Mesendoderm (in vitro differentiated cells): ENCODE data around the gene UQCC2.

Experiments
- DNase-seq: peaks from one replicate; pipeline ENCODE4 v3.0.0; 2013
- H2AK5ac ChIP-seq: 2 replicates; pipeline ENCODE4 v1.6.1; 2013; ENCODE audit warnings: low read length, inconsistent platforms
- H2BK120ac ChIP-seq: 2 replicates; pipeline ENCODE4 v1.6.1; 2013; ENCODE audit warnings: low read depth, mild to moderate bottlenecking, low read length, moderate library complexity, mixed read lengths
- H2BK15ac ChIP-seq: replicated peaks from 2 replicates; pipeline ENCODE4 v1.6.1; 2013; ENCODE audit warnings: low read depth, mild to moderate bottlenecking, moderate library complexity
- H2BK5ac ChIP-seq: 2 replicates; pipeline ENCODE4 v1.6.1; 2013; ENCODE audit warnings: low read length, inconsistent platforms
- H3K18ac ChIP-seq: 2 replicates; pipeline ENCODE4 v1.6.1; 2013; ENCODE audit warnings: mild to moderate bottlenecking, low read length, mixed read lengths
- H3K23ac ChIP-seq: one replicate; pipeline ENCODE4 v1.6.1; 2013; ENCODE audit warnings: low read length
- H3K27ac ChIP-seq: 2 replicates; pipeline ENCODE4 v1.5.1; 2013; ENCODE audit warnings: low read depth, mild to moderate bottlenecking, inconsistent platforms, low read length, moderate library complexity
- H3K27me3 ChIP-seq: 2 replicates; pipeline ENCODE4 v1.6.1; 2013; ENCODE audit warnings: low read length, control low read depth, mild to moderate bottlenecking, inconsistent platforms; ENCODE audit not compliant: insufficient read depth, poor library complexity
- H3K36me3 ChIP-seq: 2 replicates; pipeline ENCODE4 v1.6.1; 2013; ENCODE audit warnings: low read length, inconsistent platforms; ENCODE audit not compliant: control insufficient read depth, insufficient read depth
- H3K4ac ChIP-seq: one replicate; pipeline ENCODE4 v1.6.1; 2013; ENCODE audit warnings: low read depth, mild to moderate bottlenecking, low read length, moderate library complexity
- H3K4me1 ChIP-seq: 2 replicates; pipeline ENCODE4 v1.6.1; 2013; ENCODE audit warnings: low read depth, low read length, inconsistent platforms; ENCODE audit not compliant: control insufficient read depth
- H3K4me2 ChIP-seq: 2 replicates; pipeline ENCODE4 v1.6.1; 2013; ENCODE audit warnings: low read length
- H3K4me3 ChIP-seq: 2 replicates; pipeline ENCODE4 v1.5.1; 2013; ENCODE audit warnings: mild to moderate bottlenecking, low read length
- H3K56ac ChIP-seq: one replicate; pipeline ENCODE4 v1.6.1; 2013; ENCODE audit warnings: low read length
- H3K79me1 ChIP-seq: 2 replicates; pipeline ENCODE4 v1.6.1; 2013; ENCODE audit warnings: low read length, inconsistent platforms
- H3K79me2 ChIP-seq: 2 replicates; pipeline ENCODE4 v1.6.1; 2013; ENCODE audit warnings: mild to moderate bottlenecking, low read length; ENCODE audit not compliant: control insufficient read depth, insufficient read depth
- H3K9ac ChIP-seq: 2 replicates; pipeline ENCODE4 v1.6.1; 2013; ENCODE audit warnings: low read length, inconsistent platforms
- H4K5ac ChIP-seq: one replicate; pipeline ENCODE4 v1.6.1; 2013; ENCODE audit warnings: low read length
- H4K8ac ChIP-seq: one replicate; pipeline ENCODE4 v1.6.1; 2013; ENCODE audit warnings: low read depth, mild to moderate bottlenecking, control low read depth, low read length, moderate library complexity
- WGBS: extraction: QIAGEN DNeasy Blood & Tissue Kit; methylation state at CpG from one replicate; pipeline ENCODE4 v1.1.7; 2013; ENCODE audit warnings: low lambda C conversion rate, missing lambda C conversion rate; ENCODE audit not compliant: insufficient coverage; ENCODE audit errors: extremely low coverage; 5-methylcytosine and 5-hydroxymethylcytosine counted together

Gene UQCC2

DNA sequence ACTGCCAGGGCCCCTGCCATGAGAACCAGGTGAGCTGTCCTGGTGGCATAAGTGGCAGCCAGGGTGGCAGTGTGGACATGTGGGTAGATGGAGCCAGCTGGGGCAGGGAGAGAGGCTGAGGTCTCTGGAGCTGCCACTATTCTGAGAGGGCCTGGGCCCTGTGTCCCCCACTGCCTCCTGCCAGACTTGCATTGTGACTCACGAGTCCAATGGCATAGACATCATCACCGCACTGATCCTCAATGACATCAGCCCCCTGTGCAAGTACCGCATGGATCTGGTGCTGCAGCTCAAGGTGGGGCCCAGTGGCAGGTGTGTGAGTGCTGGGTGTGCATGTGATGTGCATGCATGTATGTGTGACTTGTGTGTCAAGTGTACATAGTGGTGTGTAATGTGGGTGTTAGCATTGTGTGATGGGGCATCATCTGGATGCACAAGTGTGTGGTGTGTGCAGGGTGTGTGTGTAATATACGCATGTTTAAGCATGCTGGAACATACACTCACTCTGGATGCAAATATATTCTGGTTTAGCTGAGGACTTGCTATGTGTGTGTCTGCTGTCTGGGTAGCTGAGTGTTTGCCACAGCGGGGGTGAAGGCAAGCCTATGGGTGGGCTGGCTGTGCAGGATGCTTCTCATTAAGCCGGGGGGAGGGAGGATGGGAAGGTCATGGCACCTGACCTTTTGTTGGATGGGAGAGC, 25.1 kb downstream of the UQCC2 start:
- no peak overlapping the region for H3K23ac ChIP-seq
- H3K56ac ChIP-seq, result no peak overlapping the region
- H3K27ac ChIP-seq, result no peak overlapping the region
- H4K8ac ChIP-seq, result no peak overlapping the region
- no peak overlapping the region for H3K4me3 ChIP-seq
- H2BK120ac ChIP-seq, result no peak overlapping the region
- DNase-seq, result no peak
- no peak overlapping the region for H4K5ac ChIP-seq
- no peaks in the 10 kb centered on the region for H3K4me1 ChIP-seq
- no peak overlapping the region for H3K4me2 ChIP-seq
- H2BK15ac ChIP-seq, result no peak overlapping the region
- WGBS, result no CpG with 5 or more reads among the region's 6 CpGs
- no peaks in the 10 kb centered on the region for H3K27me3 ChIP-seq
- no peak overlapping the region for H3K9ac ChIP-seq
- H2AK5ac ChIP-seq, result no peak overlapping the region
- no peak overlapping the region for H3K4ac ChIP-seq
- no peaks in the 10 kb centered on the region for H3K79me1 ChIP-seq
- H3K18ac ChIP-seq, result no peak overlapping the region
- peaks cover 1% of the 10 kb centered on the region for H3K36me3 ChIP-seq
- no peaks in the 10 kb centered on the region for H3K79me2 ChIP-seq
- no peak overlapping the region for H2BK5ac ChIP-seq

DNA sequence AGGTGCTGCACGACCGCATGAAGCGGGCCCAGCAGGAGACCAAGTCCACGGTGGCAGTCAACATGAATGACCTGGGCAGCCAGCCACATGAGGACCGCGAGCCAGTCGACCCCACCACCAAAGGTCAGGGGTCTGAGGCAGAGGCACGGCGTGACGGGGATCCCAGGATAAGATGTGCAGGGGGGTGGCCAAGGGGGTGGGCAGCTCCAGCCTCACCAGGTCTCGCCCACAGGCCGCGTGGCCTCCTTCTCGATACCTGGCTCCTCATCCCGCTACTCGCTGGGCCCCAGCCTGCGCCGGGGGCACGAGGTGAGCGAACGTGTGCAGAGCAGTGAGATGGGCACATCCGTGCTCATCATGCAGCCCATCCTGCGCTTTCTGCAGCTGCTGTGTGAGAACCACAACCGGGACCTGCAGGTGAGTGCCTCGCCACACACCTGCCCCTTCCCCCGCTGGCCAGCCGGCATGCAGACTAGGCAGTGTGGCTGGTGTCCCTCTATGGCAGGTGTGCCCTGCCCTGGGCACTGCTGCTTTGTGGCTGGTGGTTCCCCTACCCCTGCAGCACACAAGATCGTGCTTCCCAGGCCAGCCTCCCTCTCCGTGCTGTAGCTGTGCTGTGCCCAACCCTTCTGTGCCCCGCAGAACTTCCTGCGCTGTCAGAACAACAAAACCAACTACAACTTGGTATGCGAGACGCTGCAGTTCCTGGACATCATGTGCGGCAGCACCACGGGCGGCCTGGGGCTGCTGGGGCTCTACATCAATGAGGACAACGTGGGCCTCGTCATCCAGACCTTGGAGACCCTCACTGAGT, 25.9 kb downstream of the UQCC2 start:
- Histone ChIP-seq H2BK5ac (no peak overlapping the region), H2BK120ac (no peak overlapping the region), H3K4me3 (no peak overlapping the region), H3K27ac (no peak overlapping the region), H3K79me1 (no peaks in the 10 kb centered on the region), H3K36me3 (peaks cover 1% of the 10 kb centered on the region), H3K4me2 (no peak overlapping the region), H4K5ac (no peak overlapping the region), H2AK5ac (no peak overlapping the region), H3K4ac (no peak overlapping the region), H3K9ac (no peak overlapping the region), H4K8ac (no peak overlapping the region), H3K23ac (no peak overlapping the region), H3K79me2 (no peaks in the 10 kb centered on the region), H2BK15ac (no peak overlapping the region), H3K27me3 (no peaks in the 10 kb centered on the region), H3K18ac (no peak overlapping the region), H3K56ac (no peak overlapping the region), H3K4me1 (no peaks in the 10 kb centered on the region)
- no CpG with 5 or more reads among the region's 38 CpGs for WGBS
- no peak for DNase-seq

DNA sequence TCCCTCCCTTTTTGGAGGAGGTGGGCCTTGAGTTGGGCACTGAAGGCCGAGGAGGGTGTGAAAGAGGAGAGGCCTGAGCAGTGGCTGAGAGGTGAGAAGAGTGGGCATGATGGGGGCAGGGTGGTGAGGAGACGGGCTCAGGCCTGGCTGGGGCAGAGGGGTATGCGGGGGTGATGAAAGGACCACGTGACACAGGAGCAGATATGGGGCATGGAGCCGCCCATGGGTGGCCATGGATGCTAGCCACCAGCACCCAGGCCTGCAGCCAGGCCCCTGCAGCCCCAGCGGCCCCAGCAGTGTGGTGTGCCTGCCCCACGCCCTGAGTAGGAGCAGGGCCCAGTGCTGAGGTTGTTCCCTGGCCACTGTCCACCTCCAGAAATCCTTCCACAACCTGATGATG, 26.5 kb downstream of the UQCC2 start:
- Histone ChIP-seq H3K4me2 (no peak overlapping the region), H4K5ac (no peak overlapping the region), H2AK5ac (no peak overlapping the region), H3K79me2 (no peaks in the 10 kb centered on the region), H2BK120ac (no peak overlapping the region), H2BK5ac (no peak overlapping the region), H3K56ac (no peak overlapping the region), H3K18ac (no peak overlapping the region), H3K4me3 (no peak overlapping the region), H4K8ac (no peak overlapping the region), H3K36me3 (peaks cover 1% of the 10 kb centered on the region), H3K27ac (no peak overlapping the region), H3K23ac (no peak overlapping the region), H3K79me1 (no peaks in the 10 kb centered on the region), H3K4ac (no peak overlapping the region), H3K27me3 (no peaks in the 10 kb centered on the region), H2BK15ac (no peak overlapping the region), H3K4me1 (no peaks in the 10 kb centered on the region), H3K9ac (no peak overlapping the region)
- no peak for DNase-seq
- no CpG with 5 or more reads among the region's 7 CpGs for WGBS

- Histone ChIP-seq H3K9ac (no peak overlapping the region), H2BK5ac (no peak overlapping the region), H3K4me3 (no peak overlapping the region), H4K8ac (no peak overlapping the region), H3K27me3 (no peaks in the 10 kb centered on the region), H3K27ac (no peak overlapping the region), H2AK5ac (no peak overlapping the region), H3K4me1 (no peaks in the 10 kb centered on the region), H2BK120ac (no peak overlapping the region), H4K5ac (no peak overlapping the region), H3K23ac (no peak overlapping the region), H3K4me2 (no peak overlapping the region), H3K79me1 (no peaks in the 10 kb centered on the region), H3K56ac (no peak overlapping the region), H3K79me2 (no peaks in the 10 kb centered on the region), H3K18ac (no peak overlapping the region), H3K36me3 (peaks cover 1% of the 10 kb centered on the region), H2BK15ac (no peak overlapping the region), H3K4ac (no peak overlapping the region)
- no peak for DNase-seq
- WGBS, result no CpG with 5 or more reads among the region's 16 CpGs
Measured at GRCh38 chr6:33684428-33684896, 27.0 kb downstream of the UQCC2 start.

DNA sequence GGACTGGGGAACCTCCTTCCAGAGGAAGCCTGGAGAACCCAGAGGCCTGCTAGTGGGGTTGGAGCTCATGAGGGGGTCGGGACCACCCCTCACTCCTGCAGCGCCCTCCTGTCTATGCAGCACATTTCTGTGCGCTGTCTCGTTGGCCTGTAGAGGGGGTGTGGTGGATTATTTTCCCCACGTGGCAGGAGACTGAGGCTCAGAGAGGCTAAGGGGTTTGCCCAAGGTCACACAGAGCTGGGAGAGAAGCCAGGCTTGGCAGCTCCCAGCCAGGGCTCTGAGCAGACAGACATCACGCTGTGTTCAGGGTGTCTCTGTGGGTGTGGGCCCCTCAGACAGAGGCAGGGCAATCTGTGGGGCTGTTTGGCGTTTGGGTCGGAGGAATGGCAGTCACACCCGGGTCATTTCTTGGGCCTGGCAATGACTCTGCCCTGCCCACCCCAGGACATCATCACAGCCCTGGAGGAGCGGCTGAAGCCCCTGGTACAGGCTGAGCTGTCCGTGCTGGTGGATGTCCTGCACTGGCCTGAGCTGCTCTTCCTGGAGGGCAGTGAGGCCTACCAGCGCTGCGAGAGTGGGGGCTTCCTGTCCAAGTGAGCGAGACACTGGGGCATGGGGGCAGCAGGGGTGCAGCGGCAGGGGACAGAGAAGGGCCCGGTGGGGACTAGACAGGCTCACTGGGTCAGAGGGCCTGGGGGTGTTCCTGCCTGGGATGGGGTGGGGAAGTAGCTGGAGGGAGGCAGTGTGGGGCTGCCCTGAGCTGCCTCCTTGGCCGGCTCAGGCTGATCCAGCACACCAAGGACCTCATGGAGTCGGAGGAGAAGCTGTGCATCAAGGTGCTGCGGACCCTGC, 27.7 kb downstream of the UQCC2 start:
- H2BK5ac ChIP-seq, result no peak overlapping the region
- no peaks in the 10 kb centered on the region for H3K79me2 ChIP-seq
- H2AK5ac ChIP-seq, result no peak overlapping the region
- H3K18ac ChIP-seq, result no peak overlapping the region
- no CpG with 5 or more reads among the region's 19 CpGs for WGBS
- H3K4me2 ChIP-seq, result no peak overlapping the region
- H4K5ac ChIP-seq, result no peak overlapping the region
- no peak overlapping the region for H3K4me3 ChIP-seq
- no peak overlapping the region for H2BK120ac ChIP-seq
- no peaks in the 10 kb centered on the region for H3K27me3 ChIP-seq
- H3K56ac ChIP-seq, result no peak overlapping the region
- H3K9ac ChIP-seq, result no peak overlapping the region
- peaks cover 1% of the 10 kb centered on the region for H3K36me3 ChIP-seq
- no peak overlapping the region for H3K27ac ChIP-seq
- no peak overlapping the region for H3K23ac ChIP-seq
- no peaks in the 10 kb centered on the region for H3K4me1 ChIP-seq
- H3K79me1 ChIP-seq, result no peaks in the 10 kb centered on the region
- no peak for DNase-seq
- H2BK15ac ChIP-seq, result no peak overlapping the region
- no peak overlapping the region for H3K4ac ChIP-seq
- no peak overlapping the region for H4K8ac ChIP-seq
